Stimulated activated CD4-positive, alpha-beta T cell treated with anti-CD3 and anti-CD28 coated beads, Interleukin-2, amount 100 ng/mL, for 48 hours (primary cell): ENCODE data around the gene MMAB.

ENCODE experiments used
- DNase-seq, 2 donors: peaks; one replicate each; pipeline ENCODE4 v3.0.0-alpha.2; 2020

The MMAB gene

GRCh38 chr12:109601557-109601956 is 28.3 kb upstream of the MMAB start:
- no peak for DNase-seq

DNA sequence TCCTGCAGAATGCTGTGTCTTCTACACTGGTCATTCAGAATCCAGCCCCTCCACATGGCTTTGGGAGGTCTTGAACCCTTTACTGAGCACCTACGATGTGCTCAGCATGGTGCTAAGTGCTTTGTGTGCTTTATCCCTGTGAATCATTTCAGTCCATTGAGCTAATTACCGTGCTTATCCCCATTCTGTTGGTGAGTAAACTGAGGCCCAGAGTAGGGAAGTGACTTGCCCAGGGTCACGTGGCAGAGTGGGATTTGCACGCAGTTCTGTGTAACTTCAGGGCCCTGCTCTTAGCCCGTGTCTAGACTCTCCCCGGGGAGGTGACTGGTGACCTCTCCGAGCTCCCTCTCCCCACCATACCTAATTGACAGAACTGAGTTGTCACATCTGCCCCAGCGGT is 27.7 kb upstream of the MMAB start:
- no peak for DNase-seq

GRCh38 chr12:109600481-109600880 is 27.2 kb upstream of the MMAB start:
- DNase-seq, result no peak

GRCh38 chr12:109599087-109599486 is 25.8 kb upstream of the MMAB start:
- no peak for DNase-seq

GRCh38 chr12:109598428-109598854 is 25.1 kb upstream of the MMAB start:
- DNase-seq, result no peak

GRCh38 chr12:109597795-109598427 is 24.6 kb upstream of the MMAB start:
- peak; percentile 67 to 71 for DNase-seq

DNA sequence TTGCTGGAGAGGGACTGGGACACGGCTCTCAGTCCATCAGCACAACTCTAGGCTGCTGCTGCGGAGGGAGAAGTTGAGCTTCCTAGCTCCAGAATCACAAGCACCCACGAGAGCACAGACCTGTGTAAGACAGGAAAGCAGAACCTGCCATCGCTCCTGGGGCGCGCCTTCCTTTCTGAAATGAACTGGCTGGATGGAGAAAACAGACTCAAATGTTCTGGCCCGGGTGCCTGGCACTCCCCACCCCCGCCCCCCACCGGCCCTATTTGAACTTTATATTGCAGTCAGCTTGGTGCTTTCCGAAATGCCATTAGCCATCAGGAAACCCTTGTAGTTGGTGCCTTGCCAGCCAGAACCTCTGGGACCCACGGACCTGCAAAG is 24.1 kb upstream of the MMAB start:
- no peak for DNase-seq

GRCh38 chr12:109596418-109597244 is 23.3 kb upstream of the MMAB start:
- no peak for DNase-seq

DNA sequence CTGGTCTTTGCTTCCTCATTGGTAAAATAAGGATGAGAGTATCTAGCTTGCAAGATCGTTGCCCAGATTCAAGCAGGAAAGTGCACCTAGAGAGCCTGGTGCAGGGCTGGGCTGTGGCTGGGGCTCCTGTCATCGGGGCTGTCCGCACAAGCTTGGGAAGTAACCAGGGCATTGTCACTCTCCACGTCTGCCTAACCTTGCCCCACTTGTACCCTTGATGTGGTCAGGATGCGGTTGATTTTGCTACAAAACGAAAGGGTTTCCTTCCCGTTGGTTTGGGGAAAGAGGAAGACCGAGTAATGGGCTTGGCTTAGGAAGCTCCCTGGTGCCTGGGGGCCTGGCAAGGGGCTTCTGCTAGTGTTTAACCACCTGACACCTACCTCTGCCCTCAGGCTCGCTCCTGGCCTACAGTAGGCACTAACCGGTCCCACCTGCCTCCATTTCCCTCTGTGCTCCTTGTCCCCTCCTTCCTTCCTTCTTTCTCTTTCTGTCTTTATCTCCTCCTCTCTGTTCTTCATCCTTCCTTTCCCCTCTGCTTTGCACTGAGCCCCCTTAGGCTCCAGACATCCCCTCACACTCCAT is 22.1 kb upstream of the MMAB start:
- DNase-seq, result peak in 1 of 2 donors; percentile 30

DNA sequence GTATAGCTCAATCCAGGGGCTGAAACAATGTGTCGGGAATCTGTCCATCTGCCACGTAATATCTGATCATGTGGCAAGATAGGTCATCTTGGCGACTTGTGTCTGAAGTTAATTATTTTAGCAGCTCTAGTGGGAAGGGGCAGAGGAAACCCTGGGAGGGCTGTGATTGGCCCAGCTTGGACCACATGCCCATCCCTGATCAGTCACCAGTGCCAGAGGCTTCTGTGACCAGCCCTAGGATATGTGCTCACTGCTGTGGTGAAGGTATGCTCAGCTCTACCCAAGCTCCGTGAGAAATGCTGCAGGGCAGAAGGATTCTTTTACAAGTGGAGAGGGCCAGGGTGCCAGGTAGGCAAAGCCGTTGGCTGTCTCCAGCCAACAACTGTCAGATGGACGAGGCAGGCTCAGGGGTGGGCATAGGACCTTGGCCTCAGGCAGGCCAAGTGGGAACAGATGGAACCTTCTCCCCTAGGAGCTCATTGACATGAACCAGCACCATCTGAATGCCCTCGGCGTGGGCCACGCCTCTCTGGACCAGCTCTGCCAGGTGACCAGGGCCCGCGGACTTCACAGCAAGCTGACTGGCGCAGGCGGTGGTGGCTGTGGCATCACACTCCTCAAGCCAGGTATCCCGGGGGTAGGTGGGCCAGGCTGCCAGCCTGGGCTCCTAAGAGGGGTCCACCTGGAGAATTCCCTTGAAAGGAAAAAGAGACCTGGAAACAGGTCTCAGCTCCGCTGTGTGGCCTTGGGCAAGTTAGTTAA is 21.4 kb upstream of the MMAB start:
- DNase-seq, result no peak

- DNase-seq, result no peak
Measured at GRCh38 chr12:109592905-109593272, 19.6 kb upstream of the MMAB start.

DNA sequence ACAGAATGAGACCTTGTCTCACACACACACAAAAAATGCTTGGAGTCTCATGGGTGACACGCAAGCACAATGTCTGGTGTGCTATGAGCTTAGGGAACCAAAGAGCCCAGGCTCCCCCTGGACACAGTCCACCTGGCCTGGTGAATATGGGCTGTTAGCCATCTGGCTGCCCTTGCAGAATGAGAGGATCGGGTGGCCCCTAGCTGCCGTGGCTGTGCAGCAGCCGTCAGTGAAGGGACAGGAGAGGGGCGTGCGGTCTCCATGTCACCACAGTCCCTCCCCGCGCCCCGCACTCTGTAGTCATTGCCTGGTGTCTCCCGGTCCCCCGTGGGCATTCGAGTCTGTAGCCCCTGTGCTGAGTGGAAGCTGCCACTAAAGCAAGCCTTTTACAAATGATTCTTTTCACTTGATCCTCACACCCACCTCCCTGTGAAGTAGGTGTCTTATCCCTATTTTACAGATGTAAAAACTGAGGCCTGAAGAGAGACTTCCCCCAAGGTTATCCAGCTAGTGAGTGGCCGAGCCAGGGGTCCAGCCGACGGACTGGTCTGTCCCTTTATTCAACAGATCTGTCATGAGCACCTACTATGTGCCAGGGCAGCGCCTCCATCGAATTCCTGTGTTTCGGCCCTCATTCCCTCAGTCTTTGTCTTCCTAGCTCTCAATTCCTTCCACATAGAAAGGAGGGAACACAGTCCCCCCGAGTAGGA is 19.0 kb upstream of the MMAB start:
- no peak for DNase-seq

DNA sequence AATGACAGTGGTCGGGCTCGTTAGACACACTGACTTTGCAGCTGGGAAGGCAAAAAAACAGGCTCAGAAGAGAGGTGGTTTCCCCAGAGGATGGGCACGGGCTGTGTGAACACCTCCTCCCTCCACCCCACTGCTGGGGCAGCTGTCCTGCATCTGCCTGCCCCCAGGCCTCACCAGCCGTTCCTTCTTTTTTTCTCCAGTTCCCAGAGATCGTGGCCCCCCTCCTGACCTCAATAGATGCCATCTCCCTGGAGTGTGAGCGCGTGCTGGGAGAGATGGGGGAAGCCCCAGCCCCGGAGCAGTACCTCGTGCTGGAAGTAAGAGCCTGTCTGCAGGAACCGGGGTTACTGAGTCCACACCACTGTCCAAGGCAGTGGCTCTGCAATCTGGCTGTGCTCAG is 17.7 kb upstream of the MMAB start:
- no peak for DNase-seq

GRCh38 chr12:109590566-109590965 is 17.3 kb upstream of the MMAB start:
- DNase-seq, result no peak

- no peak for DNase-seq
Measured at GRCh38 chr12:109589691-109590245, 16.5 kb upstream of the MMAB start.

DNA sequence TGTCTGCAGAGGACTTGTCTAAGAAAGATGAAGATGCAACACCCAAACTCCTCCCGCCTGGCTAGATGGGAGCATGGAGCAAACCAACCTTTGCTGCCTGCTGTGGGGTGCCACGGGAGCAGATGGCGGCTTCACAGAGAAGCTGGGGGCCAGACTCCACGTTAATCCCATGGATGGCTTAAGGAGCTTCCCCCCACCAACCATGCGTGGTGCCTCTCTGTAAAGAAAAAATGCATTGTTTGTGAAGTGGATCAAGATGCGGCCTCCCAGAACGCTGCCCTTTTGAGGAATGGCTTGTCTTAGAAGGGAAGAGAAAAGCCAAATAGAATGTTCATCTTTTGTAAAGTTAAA is 15.9 kb upstream of the MMAB start:
- DNase-seq, result no peak

GRCh38 chr12:109588461-109589239 is 15.3 kb upstream of the MMAB start:
- no peak for DNase-seq

DNA sequence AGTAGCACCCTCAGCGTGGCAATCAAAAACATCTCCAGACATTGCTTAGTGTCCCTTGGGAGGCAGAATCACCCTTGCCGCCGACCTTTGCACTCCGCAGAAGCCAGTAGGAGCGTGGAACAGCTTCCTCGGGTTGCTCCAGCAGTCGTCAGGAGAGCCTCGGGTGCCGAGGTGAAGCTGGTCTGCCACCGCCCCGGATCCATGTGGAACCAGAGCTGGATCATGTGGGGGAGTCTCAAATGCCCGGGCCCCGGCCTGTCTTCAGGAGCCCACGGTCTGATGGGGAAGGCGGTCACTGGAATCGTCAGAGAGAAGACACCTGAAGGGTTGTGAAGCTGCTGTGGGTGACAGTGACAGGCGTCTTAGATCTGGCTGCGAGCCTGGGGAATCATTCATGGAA is 14.6 kb upstream of the MMAB start:
- DNase-seq, result no peak

GRCh38 chr12:109586385-109587296 is 13.3 kb upstream of the MMAB start:
- DNase-seq, result no peak

GRCh38 chr12:109583733-109584132 is 10.4 kb upstream of the MMAB start:
- no peak for DNase-seq

DNA sequence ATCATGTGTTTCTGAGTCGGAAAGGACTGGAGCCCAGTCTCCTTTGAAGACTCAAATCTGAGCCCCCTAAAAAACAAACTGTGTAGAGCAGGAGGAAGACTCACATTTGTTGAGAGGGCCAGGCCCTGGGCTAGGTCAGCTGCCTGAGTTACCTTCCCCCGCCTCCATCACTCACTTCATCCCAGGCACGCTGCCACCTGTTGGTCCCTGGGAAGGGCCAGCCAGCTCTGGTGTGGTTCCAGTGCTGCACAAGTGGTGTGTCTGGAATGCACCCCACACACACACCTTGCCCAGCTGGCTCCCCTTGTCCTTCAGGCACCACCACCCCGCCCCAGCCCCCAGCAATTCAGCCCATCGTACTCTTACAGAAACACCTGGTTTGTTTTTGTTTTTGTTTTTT is 9.3 kb upstream of the MMAB start:
- DNase-seq, result no peak
